Neural progenitor cell (in vitro differentiated cells): ENCODE results near the gene MAT2A. TPM values are rescaled to one million over a fixed set of nuclear protein-coding genes. Genes with fewer than 3 reads are reported as not detected.

Source experiments
- DNase-seq: peaks from one replicate; pipeline ENCODE4 v3.0.0-alpha.2; 2016; ENCODE audit warnings: low spot score
- H2AFZ ChIP-seq: fragments of 200-600 bp; sonication (generic); replicated peaks from 2 replicates; pipeline ENCODE4 v1.6.1; 2016; ENCODE audit warnings: antibody characterized with exemption
- H3F3A ChIP-seq: fragments of 200-600 bp; sonication (generic); 2 replicates; pipeline ENCODE4 v1.6.1; 2016; ENCODE audit warnings: antibody characterized with exemption, low read depth
- H3K27ac ChIP-seq: fragments of 200-600 bp; sonication (generic); 2 replicates; pipeline ENCODE4 v1.5.1; 2016; ENCODE audit warnings: mild to moderate bottlenecking
- H3K27me3 ChIP-seq: fragments of 200-600 bp; sonication (generic); 2 replicates; pipeline ENCODE4 v1.6.1; 2016; ENCODE audit warnings: mild to moderate bottlenecking, moderate library complexity
- H3K36me3 ChIP-seq: fragments of 200-600 bp; sonication (generic); 2 replicates; pipeline ENCODE4 v1.5.1; 2016
- H3K4me1 ChIP-seq: fragments of 200-600 bp; sonication (generic); 2 replicates; pipeline ENCODE4 v1.6.1; 2016; ENCODE audit warnings: mixed run types
- H3K4me2 ChIP-seq: fragments of 200-600 bp; sonication (generic); 2 replicates; pipeline ENCODE4 v1.6.1; 2016
- H3K4me3 ChIP-seq: fragments of 200-600 bp; sonication (generic); 2 replicates; pipeline ENCODE4 v1.5.1; 2016
- H3K79me2 ChIP-seq: fragments of 200-600 bp; sonication (generic); 2 replicates; pipeline ENCODE4 v1.6.1; 2016; ENCODE audit warnings: low read depth
- H3K9ac ChIP-seq: fragments of 200-600 bp; sonication (generic); 2 replicates; pipeline ENCODE4 v1.6.1; 2016
- H3K9me3 ChIP-seq: fragments of 200-600 bp; sonication (generic); 2 replicates; pipeline ENCODE4 v1.5.1; 2016; ENCODE audit warnings: low read depth
- H4K20me1 ChIP-seq: fragments of 200-600 bp; sonication (generic); 2 replicates; pipeline ENCODE4 v1.6.1; 2016; ENCODE audit warnings: low read depth
- H3K27ac Mint-ChIP-seq: 3 replicates; pipeline ENCODE4 v1.8.0; 2021; ENCODE audit warnings: mixed read lengths
- H3K27me3 Mint-ChIP-seq: 2 replicates; pipeline ENCODE4 v1.8.0; 2022; ENCODE audit warnings: low read depth, mild to moderate bottlenecking, inconsistent platforms, moderate library complexity, mixed read lengths; ENCODE audit not compliant: insufficient read depth
- H3K36me3 Mint-ChIP-seq: 3 replicates; pipeline ENCODE4 v1.8.0; 2021; ENCODE audit warnings: mixed read lengths
- H3K4me1 Mint-ChIP-seq: 3 replicates; pipeline ENCODE4 v1.8.0; 2021; ENCODE audit warnings: mixed read lengths
- H3K4me3 Mint-ChIP-seq: 3 replicates; pipeline ENCODE4 v1.8.0; 2021; ENCODE audit warnings: mild to moderate bottlenecking, moderate library complexity, mixed read lengths
- H3K9me3 Mint-ChIP-seq: 3 replicates; pipeline ENCODE4 v1.8.0; 2020; ENCODE audit warnings: mixed read lengths
- EZH2 ChIP-seq: fragments of 200-600 bp; sonication (generic); IDR thresholded peaks from 2 replicates; pipeline ENCODE4 v1.6.1; 2017; ENCODE audit warnings: antibody characterized with exemption, mild to moderate bottlenecking, moderate library complexity
- EZH2phosphoT487 ChIP-seq: fragments of 200-600 bp; sonication (generic); IDR thresholded peaks from 2 replicates; pipeline ENCODE4 v1.6.1; 2017; ENCODE audit warnings: antibody characterized with exemption
- total RNA-seq: library from RNA; depleted of rRNA; stranded (reverse); fragments of >200 nt; gene quantifications from 2 replicates; pipeline ENCODE4 v1.2.3, GENCODE V29; 2015; ENCODE audit warnings: low replicate concordance
- TF ChIP-seq, protein P1 (sequence below): fragments of 200-600 bp; sonication (generic); IDR thresholded peaks from 2 replicates; pipeline ENCODE4 v1.5.1; 2017; ENCODE audit warnings: antibody characterized with exemption, mild to moderate bottlenecking

The MAT2A gene
- total RNA-seq, 1 donor from 2014 or later = 221 TPM

DNA sequence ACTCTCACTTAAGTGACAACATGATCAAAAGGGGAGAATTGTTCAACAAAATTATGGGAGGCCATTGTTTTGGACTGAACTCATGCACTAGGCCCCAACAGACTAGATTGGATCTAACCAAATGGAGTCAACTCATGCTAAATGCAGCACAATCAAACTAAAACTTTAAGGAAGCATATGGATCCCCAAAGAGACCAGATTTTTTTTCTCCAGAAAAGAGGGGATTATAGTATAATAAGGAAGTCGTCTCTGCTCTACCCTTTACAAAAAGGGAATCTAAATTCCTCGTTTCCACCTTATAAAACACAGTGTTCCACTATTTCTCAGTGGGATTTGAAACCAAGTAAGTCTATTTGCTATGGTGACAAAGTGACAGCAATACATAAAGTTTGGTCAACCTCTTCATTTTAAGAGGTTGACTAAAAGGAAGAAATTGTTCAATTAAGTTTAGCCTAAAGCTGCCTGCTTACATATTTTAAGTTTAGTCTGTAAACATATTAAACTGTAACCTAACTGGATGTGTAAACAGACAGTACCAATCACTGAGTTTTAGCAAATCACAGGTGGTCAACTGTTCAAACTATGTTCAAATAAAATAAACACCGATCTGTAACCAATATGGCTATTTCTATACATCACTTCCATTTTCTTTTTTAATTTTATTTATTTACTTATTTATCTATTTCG lies 40.9 kb upstream of the MAT2A start:
- H3K27me3 Mint-ChIP-seq = peaks cover 8% of the 10 kb centered on the region
- Histone ChIP-seq H3K9me3 (no peaks in the 10 kb centered on the region), H4K20me1 (no peaks in the 10 kb centered on the region), H3K27ac (no peak overlapping the region), H3K27me3 (no peaks in the 10 kb centered on the region), H3K36me3 (no peaks in the 10 kb centered on the region), H2AFZ (no peak overlapping the region), H3K4me3 (no peak overlapping the region), H3K4me1 (no peaks in the 10 kb centered on the region), H3K4me2 (no peak overlapping the region), H3F3A (no peaks in the 10 kb centered on the region), H3K9ac (no peak overlapping the region), H3K79me2 (no peaks in the 10 kb centered on the region)
- no peaks in the 10 kb centered on the region for H3K4me1 Mint-ChIP-seq
- H3K27ac Mint-ChIP-seq = no peak overlapping the region
- H3K9me3 Mint-ChIP-seq = peaks cover 3% of the 10 kb centered on the region
- H3K4me3 Mint-ChIP-seq = no peak overlapping the region
- no peak for DNase-seq
- no peak for TF ChIP-seq EZH2
- TF ChIP-seq, protein P1, sequence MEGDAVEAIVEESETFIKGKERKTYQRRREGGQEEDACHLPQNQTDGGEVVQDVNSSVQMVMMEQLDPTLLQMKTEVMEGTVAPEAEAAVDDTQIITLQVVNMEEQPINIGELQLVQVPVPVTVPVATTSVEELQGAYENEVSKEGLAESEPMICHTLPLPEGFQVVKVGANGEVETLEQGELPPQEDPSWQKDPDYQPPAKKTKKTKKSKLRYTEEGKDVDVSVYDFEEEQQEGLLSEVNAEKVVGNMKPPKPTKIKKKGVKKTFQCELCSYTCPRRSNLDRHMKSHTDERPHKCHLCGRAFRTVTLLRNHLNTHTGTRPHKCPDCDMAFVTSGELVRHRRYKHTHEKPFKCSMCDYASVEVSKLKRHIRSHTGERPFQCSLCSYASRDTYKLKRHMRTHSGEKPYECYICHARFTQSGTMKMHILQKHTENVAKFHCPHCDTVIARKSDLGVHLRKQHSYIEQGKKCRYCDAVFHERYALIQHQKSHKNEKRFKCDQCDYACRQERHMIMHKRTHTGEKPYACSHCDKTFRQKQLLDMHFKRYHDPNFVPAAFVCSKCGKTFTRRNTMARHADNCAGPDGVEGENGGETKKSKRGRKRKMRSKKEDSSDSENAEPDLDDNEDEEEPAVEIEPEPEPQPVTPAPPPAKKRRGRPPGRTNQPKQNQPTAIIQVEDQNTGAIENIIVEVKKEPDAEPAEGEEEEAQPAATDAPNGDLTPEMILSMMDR = no peak
- H3K36me3 Mint-ChIP-seq = no peaks in the 10 kb centered on the region

DNA sequence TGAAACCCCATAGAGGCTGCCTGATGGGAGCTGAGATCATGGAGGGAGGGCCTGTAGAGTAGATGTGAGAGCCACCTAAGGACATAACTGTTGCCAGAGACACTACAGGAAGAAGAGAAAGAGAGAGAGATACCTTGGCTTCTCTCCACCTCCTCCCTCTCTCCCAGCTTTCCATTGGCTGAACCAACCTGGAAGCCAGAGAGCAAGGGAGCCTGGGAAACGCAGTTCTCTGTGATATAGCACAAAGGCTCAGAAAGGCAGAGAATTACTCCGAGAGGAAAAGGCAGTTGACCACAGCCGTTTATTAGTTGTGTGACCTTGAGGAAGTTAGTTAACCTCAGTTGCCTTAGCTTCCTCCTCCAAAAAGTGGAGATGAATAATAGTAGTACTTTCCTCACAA lies 37.7 kb upstream of the MAT2A start:
- Mint-ChIP-seq H3K4me3 (no peak overlapping the region), H3K4me1 (peaks cover 2% of the 10 kb centered on the region), H3K27ac (no peak overlapping the region), H3K27me3 (peaks cover 8% of the 10 kb centered on the region), H3K36me3 (no peaks in the 10 kb centered on the region), H3K9me3 (peaks cover 3% of the 10 kb centered on the region)
- Histone ChIP-seq H2AFZ (no peak overlapping the region), H3K79me2 (no peaks in the 10 kb centered on the region), H3K4me1 (no peaks in the 10 kb centered on the region), H3K27me3 (no peaks in the 10 kb centered on the region), H3K4me3 (no peak overlapping the region), H3K9me3 (no peaks in the 10 kb centered on the region), H4K20me1 (no peaks in the 10 kb centered on the region), H3K9ac (no peak overlapping the region), H3F3A (no peaks in the 10 kb centered on the region), H3K27ac (no peak overlapping the region), H3K4me2 (no peak overlapping the region), H3K36me3 (no peaks in the 10 kb centered on the region)
- TF ChIP-seq, protein P1 = no peak
- TF ChIP-seq EZH2phosphoT487 (no peak), EZH2 (no peak)
- DNase-seq = no peak

DNA sequence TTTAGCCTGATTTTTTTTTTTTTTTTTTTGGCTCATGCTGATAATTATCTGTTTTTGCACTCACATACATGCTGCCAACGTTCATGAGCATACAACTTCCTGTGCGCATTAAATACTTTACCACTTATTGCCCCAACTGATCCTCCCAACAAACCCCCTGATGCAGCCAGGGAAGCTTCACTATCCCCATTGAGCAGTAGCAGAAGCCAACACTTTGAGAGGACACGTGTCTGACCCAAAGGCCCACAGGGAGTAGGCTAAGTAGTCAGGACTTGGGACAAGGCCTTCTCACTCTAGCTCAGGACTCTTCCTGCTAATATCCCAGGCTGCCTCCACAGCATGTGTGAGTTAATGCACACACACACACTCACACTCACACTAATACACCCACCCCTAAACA lies 36.2 kb upstream of the MAT2A start:
- Histone ChIP-seq H3K4me2 (no peak overlapping the region), H2AFZ (no peak overlapping the region)
- TF ChIP-seq EZH2phosphoT487 = no peak
- TF ChIP-seq, protein P1 = no peak
- TF ChIP-seq EZH2 = no peak

More for the DNA sequence above, 36.2 kb upstream of the MAT2A start:
- H3K27me3 ChIP-seq = no peaks in the 10 kb centered on the region
- H3F3A ChIP-seq = no peaks in the 10 kb centered on the region
- Mint-ChIP-seq H3K4me3 (no peak overlapping the region), H3K9me3 (peaks cover 3% of the 10 kb centered on the region), H3K4me1 (peaks cover 2% of the 10 kb centered on the region), H3K27me3 (peaks cover 8% of the 10 kb centered on the region), H3K27ac (no peak overlapping the region), H3K36me3 (no peaks in the 10 kb centered on the region)
- no peak for DNase-seq
- H3K36me3 ChIP-seq = no peaks in the 10 kb centered on the region
- no peaks in the 10 kb centered on the region for H4K20me1 ChIP-seq
- H3K4me1 ChIP-seq = no peaks in the 10 kb centered on the region
- H3K79me2 ChIP-seq = no peaks in the 10 kb centered on the region
- H3K9me3 ChIP-seq = no peaks in the 10 kb centered on the region
- no peak overlapping the region for H3K9ac ChIP-seq
- H3K27ac ChIP-seq = no peak overlapping the region
- no peak overlapping the region for H3K4me3 ChIP-seq
